Measurements from ENCODE around the gene CEMP1.

Gene CEMP1

GRCh38 chr16:2500430-2500917 is 30.7 kb downstream of the CEMP1 start:
- no peak for DNase-seq (ENCODE audit: low spot score)

- no peak for DNase-seq (ENCODE audit: low spot score)
These were observed 31.2 kb downstream of the CEMP1 start for GRCh38 chr16:2499890-2500429.

DNA sequence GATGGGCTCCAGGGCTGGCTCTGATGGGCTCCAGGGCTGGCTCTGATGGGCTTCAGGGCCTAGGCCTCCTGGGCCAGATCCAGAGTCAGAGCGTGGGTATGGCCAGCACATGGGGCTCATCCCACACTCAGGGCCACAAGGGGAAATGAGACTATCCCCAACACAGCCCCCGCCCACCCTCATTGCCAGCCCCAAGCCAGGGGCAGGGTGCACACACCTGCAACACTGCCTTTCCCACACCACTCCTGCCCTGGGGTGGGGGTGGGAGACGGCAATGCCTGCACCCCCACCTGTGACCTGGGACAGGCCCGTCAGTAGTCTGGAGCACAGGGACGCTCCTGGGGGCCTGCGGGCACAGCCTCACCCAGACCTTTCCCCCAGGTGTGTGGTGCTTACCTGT is 31.8 kb downstream of the CEMP1 start:
- DNase-seq (ENCODE audit: low spot score), result no peak

- DNase-seq (ENCODE audit: low spot score), result no peak
These were observed 32.5 kb downstream of the CEMP1 start for GRCh38 chr16:2498531-2499253.

GRCh38 chr16:2497695-2498484 is 33.3 kb downstream of the CEMP1 start:
- DNase-seq (ENCODE audit: low spot score), result no peak

DNA sequence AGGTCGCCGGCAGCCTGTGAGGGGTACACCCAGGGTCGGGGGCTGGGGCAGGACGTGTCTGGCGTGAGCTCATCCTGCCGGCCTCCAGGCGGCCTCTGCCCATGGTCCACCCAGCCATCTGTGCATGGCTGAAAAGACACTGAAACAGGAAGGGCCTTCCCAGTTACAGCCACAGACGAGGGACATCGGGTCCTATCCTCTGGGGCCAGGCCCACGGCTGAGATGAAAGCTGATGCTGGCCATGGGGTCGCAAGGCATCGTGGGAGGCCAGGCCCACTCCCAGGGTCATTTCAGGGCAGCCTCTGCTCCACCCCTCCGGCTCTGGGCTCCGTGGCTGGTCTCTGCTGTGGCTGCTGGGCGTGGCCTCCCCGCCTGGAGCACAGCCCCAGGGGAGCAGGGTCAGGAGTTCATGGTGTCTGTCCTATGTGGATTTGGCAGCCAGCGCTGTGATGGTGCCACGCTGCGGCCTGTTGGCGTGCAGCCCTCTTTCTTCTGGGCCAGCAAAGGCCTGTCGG is 34.0 kb downstream of the CEMP1 start:
- peak; percentile 43 for DNase-seq (ENCODE audit: low spot score)

DNA sequence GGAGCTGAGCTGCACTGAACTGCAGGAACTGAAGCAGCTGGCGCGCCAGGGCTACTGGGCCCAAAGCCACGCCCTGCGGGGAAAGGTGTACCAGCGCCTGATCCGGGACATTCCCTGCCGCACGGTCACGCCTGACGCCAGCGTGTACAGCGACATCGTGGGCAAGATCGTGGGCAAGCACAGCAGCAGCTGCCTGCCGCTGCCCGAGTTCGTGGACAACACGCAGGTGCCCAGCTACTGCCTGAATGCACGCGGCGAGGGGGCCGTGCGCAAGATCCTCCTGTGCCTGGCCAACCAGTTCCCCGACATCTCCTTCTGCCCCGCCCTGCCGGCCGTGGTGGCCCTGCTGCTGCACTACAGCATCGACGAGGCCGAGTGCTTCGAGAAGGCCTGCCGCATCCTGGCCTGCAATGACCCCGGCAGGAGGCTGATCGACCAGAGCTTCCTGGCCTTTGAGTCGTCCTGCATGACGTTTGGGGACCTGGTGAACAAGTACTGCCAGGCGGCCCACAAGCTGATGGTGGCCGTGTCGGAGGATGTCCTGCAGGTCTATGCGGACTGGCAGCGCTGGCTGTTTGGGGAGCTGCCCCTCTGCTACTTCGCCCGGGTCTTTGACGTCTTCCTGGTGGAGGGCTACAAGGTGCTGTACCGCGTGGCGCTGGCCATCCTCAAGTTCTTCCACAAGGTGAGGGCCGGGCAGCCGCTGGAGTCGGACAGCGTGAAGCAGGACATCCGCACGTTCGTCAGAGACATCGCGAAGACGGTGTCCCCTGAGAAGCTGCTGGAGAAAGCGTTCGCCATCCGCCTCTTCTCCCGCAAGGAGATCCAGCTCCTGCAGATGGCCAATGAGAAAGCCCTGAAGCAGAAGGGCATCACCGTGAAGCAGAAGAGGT is 34.7 kb downstream of the CEMP1 start:
- DNase-seq (ENCODE audit: low spot score), result no peak

DNA sequence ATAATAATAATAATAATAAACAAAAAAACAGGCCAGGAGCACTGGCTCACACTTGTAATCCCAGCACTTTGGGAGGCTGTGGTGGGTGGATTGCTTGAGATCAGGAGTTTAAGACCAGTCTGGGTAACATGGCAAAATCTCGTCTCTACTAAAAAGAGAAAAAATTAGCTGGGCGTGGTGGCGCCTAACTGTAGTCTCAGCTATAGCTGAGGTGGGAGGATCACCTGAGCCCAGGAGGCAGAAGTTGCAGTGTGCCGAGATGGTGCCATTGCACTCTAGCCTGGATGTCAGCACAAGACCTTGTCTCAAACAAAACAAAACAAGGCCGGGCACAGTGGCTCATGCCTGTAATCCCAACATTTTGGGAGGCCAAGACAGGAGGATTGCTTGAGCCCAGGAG is 36.2 kb downstream of the CEMP1 start:
- DNase-seq (ENCODE audit: low spot score), result no peak

DNA sequence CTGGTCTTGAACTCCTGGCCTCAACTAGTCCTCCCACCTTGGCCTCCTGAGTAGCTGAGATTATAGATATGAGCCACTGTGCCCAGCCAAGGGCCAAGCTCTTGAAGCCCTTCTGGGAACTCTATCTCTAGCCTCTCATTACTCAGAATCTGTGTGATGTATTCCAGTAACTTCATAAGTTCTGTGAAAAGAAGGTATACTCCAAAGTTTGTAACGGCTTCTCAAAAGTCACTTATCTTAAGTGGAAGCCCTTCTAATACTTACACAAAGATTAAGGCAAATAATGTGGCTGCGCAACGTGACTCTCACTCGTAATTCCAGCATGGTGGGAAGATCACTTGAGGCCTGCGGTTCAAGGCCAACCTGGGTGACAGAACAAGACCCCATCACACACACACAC is 36.6 kb downstream of the CEMP1 start:
- DNase-seq (ENCODE audit: low spot score), result peak; percentile 42

- DNase-seq (ENCODE audit: low spot score), result no peak
These were observed 37.6 kb downstream of the CEMP1 start for GRCh38 chr16:2493605-2494004.

- DNase-seq (ENCODE audit: low spot score), result no peak
These were observed 38.9 kb downstream of the CEMP1 start for GRCh38 chr16:2492292-2492691.

GRCh38 chr16:2490190-2491105 is 40.8 kb downstream of the CEMP1 start:
- no peak for DNase-seq (ENCODE audit: low spot score)

DNA sequence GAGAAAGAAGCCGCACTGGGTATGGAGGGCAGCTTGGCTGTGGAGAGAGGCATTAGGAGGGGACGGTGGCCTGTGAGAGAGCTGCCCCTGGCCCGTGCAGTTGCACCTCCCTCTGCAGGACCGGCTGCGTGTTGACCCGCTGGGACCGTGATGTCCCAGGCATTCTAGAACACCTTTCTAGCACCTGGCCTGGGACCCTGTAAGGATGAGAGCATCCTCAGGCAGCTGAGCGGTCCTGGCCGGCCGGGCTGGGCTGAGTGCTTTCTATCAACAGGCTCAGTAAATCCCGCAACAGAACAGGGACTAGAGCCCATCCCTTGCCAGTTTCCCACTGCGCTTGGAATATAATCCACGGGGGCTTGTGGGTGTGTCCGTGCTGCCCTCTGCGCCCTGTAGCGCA is 41.6 kb downstream of the CEMP1 start:
- no peak for DNase-seq (ENCODE audit: low spot score)

GRCh38 chr16:2487903-2488531 is 43.2 kb downstream of the CEMP1 start:
- no peak for DNase-seq (ENCODE audit: low spot score)

DNA sequence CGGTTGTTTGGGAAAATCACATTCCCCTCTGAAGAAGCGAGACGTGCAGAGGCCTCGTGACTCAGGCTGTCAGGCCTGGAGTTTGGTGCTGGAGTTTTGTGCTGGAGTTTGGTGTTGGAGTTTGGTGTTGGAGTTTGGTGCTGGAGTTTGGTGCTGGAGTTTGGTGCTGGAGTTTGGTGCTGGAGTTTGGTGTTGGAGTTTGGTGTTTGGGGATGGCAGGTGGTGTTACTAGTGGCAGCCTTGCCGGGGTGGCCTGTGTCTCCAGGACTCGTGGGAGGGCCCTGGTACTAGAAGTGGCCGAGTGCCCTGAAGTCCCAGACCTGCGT is 43.7 kb downstream of the CEMP1 start:
- no peak for DNase-seq (ENCODE audit: low spot score)

GRCh38 chr16:2486645-2487516 is 44.3 kb downstream of the CEMP1 start:
- peak; percentile 84 for DNase-seq (ENCODE audit: low spot score)

DNA sequence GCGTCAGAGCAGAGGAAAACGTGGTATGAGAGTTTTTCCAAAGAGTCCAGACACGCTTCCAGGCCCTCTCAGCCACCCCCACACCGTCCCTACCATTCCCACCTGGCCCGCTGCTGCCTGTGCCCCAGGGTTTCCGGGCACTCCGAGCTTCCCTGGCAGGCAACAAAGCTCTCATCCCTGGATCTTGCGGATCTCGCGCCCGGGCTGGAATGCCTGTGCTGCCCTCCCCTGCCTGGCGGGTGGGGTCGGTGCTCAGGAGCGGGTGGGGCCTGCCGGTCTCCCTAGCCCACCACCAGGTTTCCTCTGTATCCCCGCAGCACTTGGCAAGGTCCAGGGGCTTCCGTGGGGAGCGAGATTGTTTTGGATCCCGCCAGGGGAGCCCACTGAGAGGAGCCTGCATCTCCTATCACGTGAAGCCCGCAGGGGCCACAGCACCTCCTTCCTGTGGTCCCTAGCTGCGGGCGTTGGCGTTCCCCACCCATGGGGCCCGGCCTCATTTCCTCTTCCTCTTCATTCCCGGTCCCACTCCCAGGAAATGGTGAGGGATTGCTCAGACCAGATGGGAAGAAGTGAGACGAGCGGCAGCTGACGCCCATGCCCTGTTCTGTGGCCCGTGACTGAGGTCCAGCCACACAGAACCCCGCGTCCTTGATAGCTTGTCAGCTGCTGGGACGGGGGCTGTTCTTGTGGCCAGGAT is 45.2 kb downstream of the CEMP1 start:
- no peak for DNase-seq (ENCODE audit: low spot score)

- DNase-seq (ENCODE audit: low spot score), result no peak
These were observed 46.2 kb downstream of the CEMP1 start for GRCh38 chr16:2484898-2485508.
